DOHH2 (cell line): ENCODE results near the gene ILF2.
A peak's percentile ranks its signal among the peaks of the same experiment; 100 is the strongest.

Experiments used
- H3F3A ChIP-seq: fragments of 200-600 bp; sonication (generic), shearing (Covaris generic); 2 replicates; pipeline ENCODE4 v1.6.0; 2016; ENCODE audit warnings: antibody characterized with exemption, mild to moderate bottlenecking; ENCODE audit not compliant: control insufficient read depth, insufficient read depth
- H3K27ac ChIP-seq: fragments of 200-600 bp; sonication (generic); 2 replicates; pipeline ENCODE4 v1.5.1; 2014; ENCODE audit warnings: low read depth, mild to moderate bottlenecking, low read length, moderate library complexity
- H3K27me3 ChIP-seq: fragments of 200-600 bp; sonication (generic); 2 replicates; pipeline ENCODE4 v1.6.1; 2014; ENCODE audit warnings: mild to moderate bottlenecking, low read length, mixed read lengths; ENCODE audit not compliant: control insufficient read depth
- H3K36me3 ChIP-seq: fragments of 200-600 bp; sonication (generic); 2 replicates; pipeline ENCODE4 v1.6.1; 2014; ENCODE audit warnings: mild to moderate bottlenecking, low read length, moderate library complexity, mixed read lengths; ENCODE audit not compliant: control insufficient read depth
- H3K4me1 ChIP-seq: fragments of 200-600 bp; sonication (generic); 2 replicates; pipeline ENCODE4 v1.6.1; 2014; ENCODE audit warnings: mild to moderate bottlenecking, low read length, mixed read lengths; ENCODE audit not compliant: control insufficient read depth
- H3K4me2 ChIP-seq: fragments of 200-600 bp; sonication (generic); 2 replicates; pipeline ENCODE4 v1.6.0; 2014; ENCODE audit warnings: mild to moderate bottlenecking, low read length, moderate library complexity
- H3K4me3 ChIP-seq: fragments of 200-600 bp; sonication (generic); 2 replicates; pipeline ENCODE4 v1.5.1; 2014; ENCODE audit warnings: mild to moderate bottlenecking, low read length, mixed read lengths
- H3K79me2 ChIP-seq: fragments of 200-600 bp; sonication (generic); 2 replicates; pipeline ENCODE4 v1.6.1; 2014; ENCODE audit warnings: mild to moderate bottlenecking, low read length, mixed read lengths; ENCODE audit not compliant: control insufficient read depth
- H3K9me2 ChIP-seq: fragments of 200-600 bp; sonication (generic); replicated peaks from 2 replicates; pipeline ENCODE4 v1.6.1; 2014; ENCODE audit warnings: mild to moderate bottlenecking, low read length, mixed read lengths; ENCODE audit not compliant: control insufficient read depth
- H3K9me3 ChIP-seq: fragments of 200-600 bp; sonication (generic); 2 replicates; pipeline ENCODE4 v1.6.1; 2014; ENCODE audit warnings: antibody characterized with exemption, low read length, mixed read lengths; ENCODE audit not compliant: control insufficient read depth, insufficient read depth
- H4K20me1 ChIP-seq: fragments of 200-600 bp; sonication (generic); 2 replicates; pipeline ENCODE4 v1.6.0; 2014; ENCODE audit warnings: low read depth, mild to moderate bottlenecking, antibody characterized with exemption, low read length, moderate library complexity; ENCODE audit not compliant: control insufficient read depth, insufficient read depth
- CTCF ChIP-seq: fragments of 200-600 bp; sonication (generic); IDR thresholded peaks from one replicate; pipeline ENCODE4 v1.5.1; 2014; ENCODE audit warnings: antibody characterized with exemption, mild to moderate bottlenecking, low read depth, low read length; ENCODE audit not compliant: poor library complexity, severe bottlenecking
- EZH2phosphoT487 ChIP-seq: fragments of 200-600 bp; sonication (generic); IDR thresholded peaks from 2 replicates; pipeline ENCODE4 v1.6.1; 2017; ENCODE audit warnings: borderline replicate concordance, mild to moderate bottlenecking, antibody characterized with exemption, low read length, moderate library complexity, mixed read lengths

The ILF2 gene

GRCh38 chr1:153635872-153636271 lies 34.9 kb downstream of the ILF2 start:
- TF ChIP-seq EZH2phosphoT487 (no peak), CTCF (no peak)
- Histone ChIP-seq H3K4me3 (peak overlapping the region; percentile 88), H3K4me1 (peaks cover 15% of the 10 kb centered on the region), H3K27me3 (no peaks in the 10 kb centered on the region), H3K9me3 (no peaks in the 10 kb centered on the region), H3K79me2 (peaks cover 50% of the 10 kb centered on the region), H3K27ac (no peak overlapping the region), H3K4me2 (peak overlapping the region; percentile 66; the same call in 1 of the 2 replicates), H3F3A (peaks cover 3% of the 10 kb centered on the region; the same call in 1 of the 2 replicates), H4K20me1 (no peaks in the 10 kb centered on the region), H3K36me3 (peaks cover 59% of the 10 kb centered on the region), H3K9me2 (no peaks in the 10 kb centered on the region)

- TF ChIP-seq CTCF (no peak), EZH2phosphoT487 (no peak)
- H3K27me3 ChIP-seq, result no peaks in the 10 kb centered on the region
- H3K4me3 ChIP-seq, result peak within 1 kb of the TSS; percentile 88
- no peaks in the 10 kb centered on the region for H3K9me3 ChIP-seq
- H3K4me2 ChIP-seq, result peak within 1 kb of the TSS; percentile 66
- peaks cover 41% of the 10 kb centered on the region for H3K36me3 ChIP-seq
- H3K9me2 ChIP-seq, result no peaks in the 10 kb centered on the region
- peak within 1 kb of the TSS; percentile 98 for H3K27ac ChIP-seq
- H3F3A ChIP-seq, result peaks cover 3% of the 10 kb centered on the region; the same call in 1 of the 2 replicates
- peaks cover 15% of the 10 kb centered on the region for H3K4me1 ChIP-seq
- H4K20me1 ChIP-seq, result no peaks in the 10 kb centered on the region
- peaks cover 42% of the 10 kb centered on the region for H3K79me2 ChIP-seq
These were observed 36.8 kb downstream of the ILF2 start, which contains the start of gene CHTOP for GRCh38 chr1:153633754-153634665. CHTOP (plus strand) TSS chr1:153634066; CDS start chr1:153636589, 2,523 bp downstream.

- Histone ChIP-seq H3K4me2 (peak overlapping the region; percentile 66), H3K27ac (no peak overlapping the region), H3K79me2 (peaks cover 41% of the 10 kb centered on the region), H3K27me3 (no peaks in the 10 kb centered on the region), H3K9me2 (no peaks in the 10 kb centered on the region), H4K20me1 (no peaks in the 10 kb centered on the region), H3K9me3 (no peaks in the 10 kb centered on the region), H3K36me3 (peaks cover 34% of the 10 kb centered on the region), H3F3A (peaks cover 3% of the 10 kb centered on the region; the same call in 1 of the 2 replicates), H3K4me3 (peak overlapping the region; percentile 88), H3K4me1 (peaks cover 22% of the 10 kb centered on the region)
- no peak for TF ChIP-seq CTCF
- TF ChIP-seq EZH2phosphoT487, result no peak
These were observed 37.5 kb downstream of the ILF2 start for GRCh38 chr1:153633161-153633753.
